Measurements from ENCODE around the gene RNF133. TPM values are rescaled to one million over a fixed set of nuclear protein-coding genes. Genes with fewer than 3 reads are reported as not detected.

RNF133 gene
- polyA plus RNA-seq, 1 donor (not counting 4 experiments of a cell fraction or from before 2014, with no cell fraction given): not detected

DNA sequence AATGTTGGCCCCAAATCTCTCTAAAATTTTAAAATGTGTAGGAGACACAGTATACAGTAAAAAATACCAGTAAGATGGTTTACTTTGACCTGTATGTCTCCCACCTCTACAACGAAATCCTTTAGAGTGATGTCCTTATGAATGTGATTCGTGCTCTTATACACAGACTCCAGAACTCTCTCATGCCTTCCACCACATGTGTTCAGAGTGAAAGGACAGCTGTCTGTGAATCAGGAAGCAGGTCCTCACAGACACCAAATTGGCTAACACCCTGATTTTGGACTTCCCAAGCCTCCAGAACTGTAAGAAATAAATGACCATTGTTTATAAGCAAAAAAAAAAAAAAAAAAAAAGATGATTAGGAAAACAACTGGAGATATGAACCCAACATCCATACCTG lies 35.2 kb downstream of the RNF133 start:
- Histone ChIP-seq H3K36me3 (ENCODE audit: control insufficient read depth in 2 of 2, extremely low read depth in 1 of 2, insufficient read depth in 2 of 2, low read length in 2 of 2) (no peaks in the 10 kb centered on the region), H3K9ac (ENCODE audit: control insufficient read depth, extremely low read depth, insufficient read depth, low read length) (no peak overlapping the region), H2AFZ (ENCODE audit: control insufficient read depth, low read length) (no peak overlapping the region), H3K9me3 (ENCODE audit: control insufficient read depth, low read depth, low read length) (no peaks in the 10 kb centered on the region), H4K20me1 (ENCODE audit: control insufficient read depth, extremely low read depth, insufficient read depth, low read length) (no peaks in the 10 kb centered on the region), H3K27ac (ENCODE audit: control insufficient read depth, insufficient read depth, low read length) (no peak overlapping the region), H3K4me1 (ENCODE audit: control insufficient read depth, extremely low read depth, insufficient read depth, low read length) (no peaks in the 10 kb centered on the region), H3K27me3 (ENCODE audit: control insufficient read depth, extremely low read depth, insufficient read depth, low read length) (no peaks in the 10 kb centered on the region), H3K79me2 (ENCODE audit: control insufficient read depth, insufficient read depth, low read length) (no peaks in the 10 kb centered on the region), H3K4me3 (ENCODE audit: control insufficient read depth in 2 of 3, extremely low read depth in 1 of 3, insufficient read depth in 2 of 3, low read depth in 1 of 3, low read length in 3 of 3) (no peak overlapping the region), H3K4me2 (ENCODE audit: control insufficient read depth, extremely low read depth, insufficient read depth, low read depth, low read length) (no peak overlapping the region), H3K9me1 (ENCODE audit: control insufficient read depth, extremely low read depth, insufficient read depth, low read length) (no peaks in the 10 kb centered on the region)
- dilution Hi-C loops (cut with MboI; ENCODE audit: extremely low pct_ligation_motif_present, low sequenced_read_pairs): no loop called here
- TF ChIP-seq EZH2 (IDR thresholded peaks at IDR 0.05; ENCODE audit: low read length): no peak
- FAIRE-seq: no peak
- no peak for DNase-seq (ENCODE audit: low read depth, low spot score)

DNA sequence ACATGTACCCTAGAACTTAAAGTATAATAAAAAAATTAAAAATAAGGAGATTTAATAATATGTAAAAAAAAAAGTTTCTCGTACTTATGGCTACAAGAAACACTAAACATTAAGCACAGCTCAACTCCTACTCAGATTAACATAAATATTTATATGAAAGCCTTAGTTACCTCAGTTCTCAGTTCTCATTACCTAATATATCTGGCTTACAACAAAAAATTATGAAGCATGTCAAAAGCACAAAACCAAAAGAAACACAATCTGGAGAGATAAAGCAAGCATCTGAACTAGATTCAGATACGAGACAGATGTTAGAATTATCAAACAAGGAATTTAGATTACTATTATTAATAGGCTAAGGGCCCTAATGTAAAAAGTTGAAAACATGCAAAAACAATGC lies 40.1 kb downstream of the RNF133 start:
- Histone ChIP-seq H3K9me1 (ENCODE audit: control insufficient read depth, extremely low read depth, insufficient read depth, low read length) (no peaks in the 10 kb centered on the region), H2AFZ (ENCODE audit: control insufficient read depth, low read length) (no peak overlapping the region), H3K9ac (ENCODE audit: control insufficient read depth, extremely low read depth, insufficient read depth, low read length) (no peak overlapping the region), H3K4me1 (ENCODE audit: control insufficient read depth, extremely low read depth, insufficient read depth, low read length) (no peaks in the 10 kb centered on the region), H4K20me1 (ENCODE audit: control insufficient read depth, extremely low read depth, insufficient read depth, low read length) (no peaks in the 10 kb centered on the region), H3K9me3 (ENCODE audit: control insufficient read depth, low read depth, low read length) (no peaks in the 10 kb centered on the region), H3K79me2 (ENCODE audit: control insufficient read depth, insufficient read depth, low read length) (no peaks in the 10 kb centered on the region), H3K4me3 (ENCODE audit: control insufficient read depth in 2 of 3, extremely low read depth in 1 of 3, insufficient read depth in 2 of 3, low read depth in 1 of 3, low read length in 3 of 3) (no peak overlapping the region), H3K27ac (ENCODE audit: control insufficient read depth, insufficient read depth, low read length) (no peak overlapping the region), H3K4me2 (ENCODE audit: control insufficient read depth, extremely low read depth, insufficient read depth, low read depth, low read length) (no peak overlapping the region), H3K36me3 (ENCODE audit: control insufficient read depth in 2 of 2, extremely low read depth in 1 of 2, insufficient read depth in 2 of 2, low read length in 2 of 2) (no peaks in the 10 kb centered on the region), H3K27me3 (ENCODE audit: control insufficient read depth, extremely low read depth, insufficient read depth, low read length) (no peaks in the 10 kb centered on the region)
- TF ChIP-seq, protein P1, sequence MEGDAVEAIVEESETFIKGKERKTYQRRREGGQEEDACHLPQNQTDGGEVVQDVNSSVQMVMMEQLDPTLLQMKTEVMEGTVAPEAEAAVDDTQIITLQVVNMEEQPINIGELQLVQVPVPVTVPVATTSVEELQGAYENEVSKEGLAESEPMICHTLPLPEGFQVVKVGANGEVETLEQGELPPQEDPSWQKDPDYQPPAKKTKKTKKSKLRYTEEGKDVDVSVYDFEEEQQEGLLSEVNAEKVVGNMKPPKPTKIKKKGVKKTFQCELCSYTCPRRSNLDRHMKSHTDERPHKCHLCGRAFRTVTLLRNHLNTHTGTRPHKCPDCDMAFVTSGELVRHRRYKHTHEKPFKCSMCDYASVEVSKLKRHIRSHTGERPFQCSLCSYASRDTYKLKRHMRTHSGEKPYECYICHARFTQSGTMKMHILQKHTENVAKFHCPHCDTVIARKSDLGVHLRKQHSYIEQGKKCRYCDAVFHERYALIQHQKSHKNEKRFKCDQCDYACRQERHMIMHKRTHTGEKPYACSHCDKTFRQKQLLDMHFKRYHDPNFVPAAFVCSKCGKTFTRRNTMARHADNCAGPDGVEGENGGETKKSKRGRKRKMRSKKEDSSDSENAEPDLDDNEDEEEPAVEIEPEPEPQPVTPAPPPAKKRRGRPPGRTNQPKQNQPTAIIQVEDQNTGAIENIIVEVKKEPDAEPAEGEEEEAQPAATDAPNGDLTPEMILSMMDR (optimal IDR thresholded peaks at IDR 0.05 in 1 of 3, IDR thresholded peaks at IDR 0.05 in 1 of 3, conservative IDR thresholded peaks at IDR 0.05 in 1 of 3; ENCODE audit: extremely low read depth in 1 of 3, insufficient read depth in 2 of 3, low read length in 3 of 3): no peak
- TF ChIP-seq EZH2 (IDR thresholded peaks at IDR 0.05; ENCODE audit: low read length): no peak
- DNase-seq (ENCODE audit: low read depth, low spot score): no peak
- dilution Hi-C loops (cut with MboI; ENCODE audit: extremely low pct_ligation_motif_present, low sequenced_read_pairs): no loop called here
- FAIRE-seq: no peak

DNA sequence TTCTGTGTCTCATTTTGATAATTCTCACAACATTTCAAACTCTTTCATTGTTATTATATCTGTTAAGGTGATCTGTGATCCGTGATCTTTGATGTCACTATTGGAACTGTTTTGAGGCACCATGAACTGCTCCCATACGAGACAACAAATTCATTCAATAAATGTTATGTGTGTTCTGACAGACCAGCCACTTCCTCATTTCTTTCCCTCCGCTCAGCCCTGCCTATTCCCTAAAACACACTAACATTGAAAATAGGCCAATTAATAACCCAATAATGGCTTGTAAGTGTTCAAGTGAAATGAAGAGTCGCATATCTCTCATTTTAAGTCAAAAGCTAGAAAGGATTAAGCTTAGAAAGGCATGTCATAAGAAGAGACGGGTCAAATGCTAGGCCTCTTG lies 45.2 kb downstream of the RNF133 start:
- Histone ChIP-seq H4K20me1 (ENCODE audit: control insufficient read depth, extremely low read depth, insufficient read depth, low read length) (no peaks in the 10 kb centered on the region), H3K4me3 (ENCODE audit: control insufficient read depth in 2 of 3, extremely low read depth in 1 of 3, insufficient read depth in 2 of 3, low read depth in 1 of 3, low read length in 3 of 3) (no peak overlapping the region), H3K9me1 (ENCODE audit: control insufficient read depth, extremely low read depth, insufficient read depth, low read length) (no peaks in the 10 kb centered on the region), H3K27me3 (ENCODE audit: control insufficient read depth, extremely low read depth, insufficient read depth, low read length) (no peaks in the 10 kb centered on the region), H3K4me1 (ENCODE audit: control insufficient read depth, extremely low read depth, insufficient read depth, low read length) (no peaks in the 10 kb centered on the region), H3K36me3 (ENCODE audit: control insufficient read depth in 2 of 2, extremely low read depth in 1 of 2, insufficient read depth in 2 of 2, low read length in 2 of 2) (no peaks in the 10 kb centered on the region), H3K79me2 (ENCODE audit: control insufficient read depth, insufficient read depth, low read length) (no peaks in the 10 kb centered on the region), H3K9ac (ENCODE audit: control insufficient read depth, extremely low read depth, insufficient read depth, low read length) (no peak overlapping the region), H2AFZ (ENCODE audit: control insufficient read depth, low read length) (no peak overlapping the region), H3K9me3 (ENCODE audit: control insufficient read depth, low read depth, low read length) (no peaks in the 10 kb centered on the region), H3K4me2 (ENCODE audit: control insufficient read depth, extremely low read depth, insufficient read depth, low read depth, low read length) (no peak overlapping the region), H3K27ac (ENCODE audit: control insufficient read depth, insufficient read depth, low read length) (no peak overlapping the region)
- DNase-seq (ENCODE audit: low read depth, low spot score) (no peak), FAIRE-seq (no peak)
- TF ChIP-seq, protein P1 (optimal IDR thresholded peaks at IDR 0.05 in 1 of 3, IDR thresholded peaks at IDR 0.05 in 1 of 3, conservative IDR thresholded peaks at IDR 0.05 in 1 of 3; ENCODE audit: extremely low read depth in 1 of 3, insufficient read depth in 2 of 3, low read length in 3 of 3): no peak
- TF ChIP-seq EZH2 (IDR thresholded peaks at IDR 0.05; ENCODE audit: low read length): no peak
- dilution Hi-C loops (cut with MboI; ENCODE audit: extremely low pct_ligation_motif_present, low sequenced_read_pairs): no loop called here

Data from keratinocyte (primary cell).